Embryonic facial prominence (tissue), 1 donor: ENCODE data around the gene MRPL55.
"Not testable (repeated sequence)": the region's sequence is repeated elsewhere in the genome, so short reads cannot be mapped to it uniquely, and the experiment has no call there.

ENCODE experiments used
- DNase-seq: peaks from one replicate; pipeline ENCODE4 v3.0.0-alpha.2; 2016; ENCODE audit errors: extremely low spot score

The MRPL55 gene

DNA sequence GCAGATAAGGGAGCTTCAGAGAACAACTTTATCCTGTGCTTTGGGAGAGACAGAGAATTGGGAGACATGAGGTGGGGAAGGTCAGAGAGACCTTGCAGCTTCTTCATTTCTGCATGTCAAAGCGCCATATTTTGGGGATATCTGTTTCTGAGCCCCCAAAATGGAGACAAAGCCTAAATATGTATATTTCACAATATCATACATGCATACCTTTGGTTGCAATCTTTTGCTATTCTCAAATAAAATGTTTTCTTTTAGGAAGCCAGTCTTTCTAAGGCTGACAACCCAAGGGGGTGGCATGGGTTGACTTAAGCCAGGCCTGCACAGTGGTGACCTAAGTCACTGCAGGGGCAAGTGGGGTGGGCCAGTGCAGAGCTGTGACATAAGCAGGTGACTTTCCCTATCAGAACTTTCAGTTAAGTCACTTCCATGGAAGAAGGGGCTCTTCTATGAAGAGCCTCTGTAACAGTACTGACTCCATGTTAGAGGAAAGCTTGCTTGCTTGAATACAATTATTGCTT lies 13.9 kb upstream of the MRPL55 start:
- DNase-seq = no peak

DNA sequence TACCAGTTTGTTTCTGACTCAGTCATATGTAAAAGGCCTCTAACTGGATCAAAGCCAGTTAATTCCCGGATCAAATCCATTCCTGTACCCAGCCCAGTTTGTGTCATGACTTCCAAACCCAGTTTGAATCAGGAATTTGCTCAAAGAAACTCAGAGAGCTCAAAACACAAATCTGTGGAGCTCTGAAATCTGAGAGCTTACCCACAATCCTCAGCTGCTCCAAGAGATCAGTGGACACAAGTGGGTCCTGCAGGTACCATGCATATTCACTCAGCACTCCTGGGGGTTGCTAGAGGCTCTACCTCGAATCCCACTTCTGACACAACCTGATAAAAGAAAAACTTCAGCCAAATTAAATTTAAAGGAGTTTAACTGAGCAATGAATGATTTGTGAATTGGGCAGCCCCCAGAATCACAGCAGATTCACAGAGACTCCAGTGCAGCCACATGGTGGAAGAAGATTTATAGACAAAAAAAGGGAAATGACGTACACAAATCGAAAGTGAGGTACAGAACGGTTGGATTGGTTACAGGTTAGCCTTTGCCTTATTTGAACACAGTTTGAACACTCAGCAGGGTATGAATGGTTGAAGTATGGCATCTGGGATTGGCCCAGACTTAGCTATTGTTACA lies 11.9 kb upstream of the MRPL55 start:
- no peak for DNase-seq

DNA sequence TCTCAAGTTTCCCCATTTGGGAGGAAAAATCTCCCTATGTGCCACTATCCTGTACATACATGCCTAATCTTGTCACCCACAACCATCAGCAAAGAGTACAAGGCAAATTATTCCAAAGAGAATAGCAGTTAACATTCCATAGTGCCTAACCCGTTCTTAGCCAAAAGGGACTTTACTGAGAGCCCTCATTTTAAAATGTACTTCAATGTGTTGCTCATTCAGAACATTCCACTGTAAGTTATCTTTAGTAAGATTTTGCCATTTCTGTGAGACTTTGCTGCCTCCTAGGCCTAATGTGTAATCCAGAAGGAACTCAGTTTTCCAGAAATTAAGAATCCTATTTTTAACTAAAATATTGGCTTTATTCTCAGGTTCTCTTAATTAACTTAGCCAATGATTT lies 11.3 kb upstream of the MRPL55 start:
- DNase-seq = no peak

DNA sequence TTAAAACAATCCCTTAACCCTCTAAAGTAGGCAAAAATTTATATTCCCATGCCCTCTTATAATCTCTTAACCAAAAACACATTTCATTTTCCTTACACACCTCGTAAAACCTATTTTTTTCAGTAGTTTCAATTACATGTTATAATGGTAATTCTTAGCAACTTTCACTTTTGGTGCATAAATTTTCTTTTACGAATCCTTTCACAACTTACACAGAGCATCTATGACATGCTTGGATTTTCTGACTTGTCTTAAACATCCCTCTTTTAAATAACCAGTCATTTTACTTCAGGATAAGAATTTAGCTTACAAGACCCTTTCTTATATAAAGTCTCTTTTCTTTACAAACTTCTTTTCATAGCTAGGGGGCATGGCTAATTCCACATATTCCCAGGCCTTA lies 8.9 kb upstream of the MRPL55 start:
- DNase-seq = no peak

DNA sequence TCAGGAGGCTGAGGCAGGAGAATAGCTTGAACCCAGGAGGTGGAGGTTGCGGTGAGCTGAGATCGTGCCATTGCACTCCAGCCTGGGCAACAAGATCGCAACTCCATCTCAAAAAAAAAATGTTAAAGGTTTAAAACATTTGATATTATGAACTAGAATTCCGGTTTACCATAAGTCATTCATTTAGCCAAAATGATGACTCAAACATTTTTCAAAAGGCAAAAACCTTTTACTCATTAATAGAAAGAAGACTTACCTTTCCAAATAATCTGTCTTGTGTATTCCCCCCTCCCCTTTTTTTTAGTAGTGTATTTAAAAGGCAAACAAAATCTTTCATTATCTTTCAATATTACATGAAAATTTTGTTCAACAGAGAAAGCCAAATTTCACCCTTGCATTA lies 8.2 kb upstream of the MRPL55 start:
- no peak for DNase-seq

DNA sequence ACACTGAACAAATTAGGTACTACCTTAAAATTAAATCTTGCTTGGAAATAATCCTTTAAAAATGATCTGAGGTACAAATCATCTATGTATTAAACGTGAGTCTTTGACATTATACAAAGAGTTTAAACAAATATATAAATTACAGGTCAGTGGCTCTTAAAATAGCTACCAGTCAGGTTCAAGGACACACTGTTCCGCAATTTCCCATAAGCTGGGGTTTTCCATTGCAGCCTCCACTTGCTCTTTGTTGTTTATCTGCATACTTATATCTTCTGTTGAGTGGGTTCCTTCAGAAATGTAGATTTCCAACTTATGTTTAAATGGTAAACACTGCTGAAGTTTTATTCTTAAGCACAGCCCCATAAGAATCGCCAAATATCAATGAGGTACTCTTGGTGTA lies 5.7 kb upstream of the MRPL55 start:
- no peak for DNase-seq

DNA sequence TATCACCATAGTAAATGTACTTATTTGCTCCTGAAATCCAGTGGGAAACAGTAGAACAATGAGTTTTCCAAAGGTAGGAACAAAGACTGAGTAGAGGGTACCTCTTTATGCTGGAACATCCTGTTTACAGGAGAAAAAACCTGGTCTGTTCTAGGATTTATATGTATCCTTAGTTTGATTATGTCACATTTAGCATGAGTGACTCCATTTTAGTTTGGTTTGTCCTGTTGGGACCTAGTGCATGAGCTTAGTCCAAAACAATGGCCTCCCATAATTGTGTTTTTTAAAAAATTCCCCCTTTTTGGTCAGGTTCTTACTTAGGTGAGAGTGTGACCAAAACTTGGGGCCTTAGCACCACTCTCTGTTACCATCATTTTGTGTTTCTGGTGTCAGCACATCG lies 3.5 kb upstream of the MRPL55 start:
- no peak for DNase-seq

DNA sequence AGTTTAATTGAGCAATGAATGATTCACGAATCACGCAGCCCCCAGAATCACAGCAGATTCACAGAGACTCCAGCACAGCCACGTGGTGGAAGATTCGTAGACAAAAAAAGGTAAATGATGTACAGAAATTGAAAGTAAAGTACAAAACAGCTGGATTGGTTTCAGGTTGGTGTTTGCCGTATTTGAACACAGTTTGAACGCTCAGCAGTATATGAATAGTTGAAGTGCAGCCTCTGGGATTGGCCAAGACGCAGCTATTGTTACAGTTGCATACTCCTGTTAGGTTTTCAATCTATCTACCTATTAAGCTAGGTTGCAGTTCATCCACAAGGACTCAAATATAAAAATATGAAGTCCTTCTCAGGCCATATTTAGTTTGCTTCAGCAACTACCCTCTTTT lies 3.1 kb upstream of the MRPL55 start:
- no peak for DNase-seq

DNA sequence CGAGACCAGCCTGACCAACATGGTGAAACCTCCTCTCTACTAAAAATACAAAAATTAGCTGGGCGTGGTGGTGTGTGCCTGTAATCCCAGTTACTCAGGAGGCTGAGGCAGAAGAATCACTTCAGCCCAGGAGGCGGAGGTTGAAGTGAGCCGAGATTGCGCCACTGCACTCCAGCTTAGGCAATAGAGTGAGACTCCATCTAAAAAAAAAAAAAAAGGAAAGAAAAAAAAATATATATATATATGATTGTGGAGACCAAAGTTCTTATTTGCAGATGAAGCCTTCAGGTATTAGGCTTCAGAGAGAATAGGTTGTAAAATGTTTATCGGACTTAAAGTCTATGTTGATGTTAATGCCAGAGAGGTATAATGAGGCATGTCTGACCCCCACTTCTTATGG lies 2.2 kb upstream of the MRPL55 start:
- DNase-seq = not testable (repeated sequence)

DNA sequence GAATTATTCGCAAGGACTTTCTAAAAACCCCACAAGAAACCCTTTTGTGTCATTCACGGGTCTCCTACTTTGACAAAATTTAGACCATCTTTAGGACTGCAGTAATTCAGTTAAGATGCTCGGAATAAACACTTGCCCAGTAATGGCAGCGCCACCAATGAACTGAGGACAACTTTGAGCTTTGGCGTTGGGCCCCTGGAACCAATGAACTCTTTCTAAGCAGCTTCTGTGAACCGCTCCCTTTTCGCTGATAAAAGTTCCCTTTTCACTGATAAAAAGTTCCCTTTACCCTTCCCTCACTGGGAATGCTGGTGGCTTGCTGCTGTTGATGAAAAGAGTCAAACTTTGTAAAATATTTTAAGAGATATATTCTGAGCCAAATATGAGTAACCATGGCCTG lies 1.5 kb upstream of the MRPL55 start:
- DNase-seq = no peak

DNA sequence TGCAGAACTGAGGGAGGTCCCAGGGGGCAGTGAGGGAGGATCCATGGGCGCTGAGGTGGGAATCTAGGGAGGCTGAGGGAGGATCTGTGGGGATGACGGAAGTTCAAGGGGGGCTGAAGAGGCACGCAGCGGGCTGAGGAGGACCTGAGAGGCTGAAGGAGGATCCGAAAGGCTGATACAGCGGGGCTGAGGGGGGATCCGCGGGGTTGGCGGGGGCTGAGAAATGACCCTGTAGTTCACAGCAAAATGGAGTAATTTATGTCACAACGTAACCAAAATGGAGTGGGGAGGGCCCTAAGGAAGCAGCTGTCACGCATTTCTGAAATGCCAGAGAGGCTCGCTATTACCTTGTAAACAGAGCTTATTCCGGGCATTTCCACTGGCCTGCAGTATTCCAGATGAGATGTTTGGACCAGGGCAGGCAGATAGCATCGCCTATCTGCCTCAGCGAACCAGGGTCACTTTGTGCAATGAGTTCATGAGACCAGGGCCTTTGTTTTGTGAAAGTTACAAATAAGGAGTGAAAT lies 926 bp upstream of the MRPL55 start:
- no peak for DNase-seq

DNA sequence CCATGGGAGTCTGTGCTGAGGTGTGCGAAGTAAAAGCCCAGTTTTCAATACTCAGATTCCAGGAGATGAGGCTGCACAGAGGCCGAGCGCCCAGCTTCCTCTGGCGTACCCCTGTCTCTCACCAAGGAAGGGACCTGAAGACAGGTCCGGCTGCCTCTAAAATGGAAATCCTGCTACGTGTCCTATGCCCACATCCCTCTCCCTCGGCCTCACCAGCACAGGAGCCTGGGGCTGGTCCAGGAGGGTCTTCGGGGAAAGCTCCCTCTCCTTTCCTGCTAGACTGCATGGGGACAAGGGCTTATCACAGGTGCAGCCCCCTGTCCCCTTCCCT lies 392 bp downstream of the MRPL55 start:
- DNase-seq = no peak

DNA sequence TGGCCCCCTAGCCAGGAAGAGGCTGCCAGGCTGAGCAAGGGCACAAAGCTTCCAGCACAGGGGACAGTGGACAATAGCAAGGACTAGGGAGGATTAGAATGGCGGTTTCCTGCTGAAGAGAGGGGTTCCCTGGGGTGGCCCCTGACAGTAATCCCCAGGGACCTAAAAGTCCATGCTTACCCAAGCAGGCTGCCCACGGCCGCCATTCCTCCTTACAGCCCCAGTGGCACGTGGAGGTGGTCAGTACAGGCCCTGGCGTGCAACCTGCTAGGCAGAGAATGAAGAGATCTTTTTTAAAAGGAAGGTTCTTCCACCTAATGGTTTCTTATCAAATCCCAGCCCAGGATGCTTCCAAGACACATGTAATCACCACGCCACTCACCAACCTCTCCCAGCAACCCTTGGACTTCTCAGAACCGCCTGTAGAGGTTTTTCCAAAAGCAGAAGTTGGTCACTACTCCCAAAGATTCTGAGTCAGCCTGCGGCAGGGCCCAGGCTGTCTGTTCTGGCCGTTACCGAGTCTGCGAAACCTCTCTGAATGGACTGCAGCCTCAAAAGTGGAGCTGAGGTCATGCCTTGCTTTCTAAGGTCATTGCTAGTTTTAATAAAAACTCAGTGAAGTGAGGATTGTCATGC lies 926 bp downstream of the MRPL55 start:
- DNase-seq = no peak

DNA sequence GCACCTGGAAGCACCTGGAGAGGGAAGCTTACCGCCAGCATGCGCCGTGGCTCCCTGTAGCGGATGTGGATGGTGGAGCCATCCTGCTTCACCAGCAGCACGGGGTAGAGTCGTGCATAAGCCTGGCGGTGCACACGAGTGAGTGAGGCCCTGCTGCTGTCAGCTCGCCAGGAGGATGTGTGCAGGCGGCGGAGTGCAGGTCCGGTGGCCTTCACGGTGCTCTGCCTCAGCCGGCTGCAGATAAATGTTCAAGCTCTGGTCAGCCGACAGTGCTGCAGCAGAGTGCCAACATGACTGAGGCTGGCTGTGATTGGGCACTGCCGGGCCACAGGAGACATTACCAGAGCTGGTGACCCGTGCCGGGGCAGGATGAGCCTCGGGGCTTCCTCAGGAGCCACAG lies 1.5 kb downstream of the MRPL55 start:
- no peak for DNase-seq

DNA sequence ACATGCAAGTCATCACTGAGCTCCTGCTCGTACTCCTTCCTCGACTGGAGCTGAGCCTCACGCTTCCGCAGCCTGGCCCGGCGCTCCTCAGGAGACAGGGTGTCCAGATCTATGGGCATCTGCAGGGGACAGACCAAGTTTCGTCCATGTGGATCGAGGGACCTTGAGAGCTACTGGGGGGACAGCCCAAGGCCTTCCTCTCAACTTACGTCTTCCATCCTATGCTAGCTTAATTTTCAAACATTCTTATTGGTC lies 2.4 kb downstream of the MRPL55 start:
- DNase-seq = no peak

DNA sequence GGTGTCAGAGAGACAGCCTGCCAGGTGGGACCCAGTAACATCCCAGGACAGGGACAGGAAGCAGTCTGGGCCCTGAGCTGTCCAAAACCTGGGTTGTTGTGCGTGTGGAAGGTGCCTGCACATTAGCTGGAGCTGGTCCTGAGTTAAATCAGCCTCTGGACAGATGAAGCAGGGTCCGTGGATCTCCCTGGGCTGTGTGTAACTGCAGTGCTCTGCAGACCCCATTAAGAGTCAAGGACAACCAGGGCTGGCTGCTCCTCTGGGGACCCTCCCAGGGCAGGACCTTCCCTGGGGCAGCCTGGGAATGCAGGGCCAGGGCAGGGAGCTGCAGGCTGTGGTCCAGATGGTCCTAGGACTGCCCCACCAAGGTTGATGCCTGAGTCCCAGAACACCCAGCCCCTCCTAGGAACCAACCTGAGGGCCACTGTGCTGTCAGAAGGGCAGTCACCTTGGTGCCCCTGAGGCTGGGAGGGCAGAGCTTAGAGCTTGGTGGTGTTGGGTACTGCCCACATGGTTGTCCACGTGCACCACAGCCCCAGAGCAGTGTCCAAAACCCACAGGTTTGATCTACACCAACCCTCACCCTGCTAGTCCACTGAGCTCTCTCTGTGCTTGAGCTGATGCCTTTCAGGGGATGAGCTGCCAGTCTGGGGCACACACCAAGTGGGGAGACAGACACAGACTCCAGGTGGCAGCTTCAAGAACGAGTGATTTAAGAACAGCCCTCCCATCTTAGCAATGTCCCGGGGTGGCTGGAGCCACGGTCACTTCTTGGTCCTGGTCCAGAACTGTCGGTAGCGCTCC lies 2.9 kb downstream of the MRPL55 start:
- no peak for DNase-seq

DNA sequence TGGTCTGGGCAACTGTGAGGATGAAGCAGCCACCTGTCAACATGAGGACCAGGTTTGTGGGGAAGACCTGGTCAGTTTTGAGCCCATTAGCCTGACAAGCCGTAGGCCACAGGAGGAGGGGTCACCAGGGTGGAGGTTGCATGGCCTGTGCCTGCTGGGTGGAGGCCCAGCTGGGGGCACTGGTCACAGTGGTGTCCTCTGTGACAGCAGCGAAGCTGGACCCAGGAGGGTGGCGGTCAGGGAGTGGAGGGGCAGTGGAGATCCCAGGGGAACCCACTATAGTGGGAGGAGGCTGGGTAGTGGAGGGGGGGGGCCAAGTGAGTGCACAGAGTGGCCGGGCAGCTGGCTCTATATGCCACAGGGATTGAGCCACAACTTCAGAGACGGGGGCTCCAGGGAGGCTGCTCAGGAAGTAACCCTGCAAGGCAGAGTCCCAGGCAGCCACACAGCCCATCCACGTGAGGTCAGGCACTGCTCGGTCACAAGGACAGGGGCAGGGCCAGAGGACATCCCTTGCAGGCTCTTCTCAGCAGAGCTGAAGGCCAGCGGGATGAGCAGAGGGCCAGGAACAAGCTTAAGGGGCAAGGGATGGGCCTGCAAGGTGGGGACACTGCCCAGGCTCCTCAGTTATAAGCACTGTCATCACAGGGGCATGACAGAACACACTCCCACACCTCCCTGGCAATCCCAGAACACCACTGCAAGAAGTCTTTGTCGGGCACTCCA lies 3.7 kb downstream of the MRPL55 start:
- no peak for DNase-seq

DNA sequence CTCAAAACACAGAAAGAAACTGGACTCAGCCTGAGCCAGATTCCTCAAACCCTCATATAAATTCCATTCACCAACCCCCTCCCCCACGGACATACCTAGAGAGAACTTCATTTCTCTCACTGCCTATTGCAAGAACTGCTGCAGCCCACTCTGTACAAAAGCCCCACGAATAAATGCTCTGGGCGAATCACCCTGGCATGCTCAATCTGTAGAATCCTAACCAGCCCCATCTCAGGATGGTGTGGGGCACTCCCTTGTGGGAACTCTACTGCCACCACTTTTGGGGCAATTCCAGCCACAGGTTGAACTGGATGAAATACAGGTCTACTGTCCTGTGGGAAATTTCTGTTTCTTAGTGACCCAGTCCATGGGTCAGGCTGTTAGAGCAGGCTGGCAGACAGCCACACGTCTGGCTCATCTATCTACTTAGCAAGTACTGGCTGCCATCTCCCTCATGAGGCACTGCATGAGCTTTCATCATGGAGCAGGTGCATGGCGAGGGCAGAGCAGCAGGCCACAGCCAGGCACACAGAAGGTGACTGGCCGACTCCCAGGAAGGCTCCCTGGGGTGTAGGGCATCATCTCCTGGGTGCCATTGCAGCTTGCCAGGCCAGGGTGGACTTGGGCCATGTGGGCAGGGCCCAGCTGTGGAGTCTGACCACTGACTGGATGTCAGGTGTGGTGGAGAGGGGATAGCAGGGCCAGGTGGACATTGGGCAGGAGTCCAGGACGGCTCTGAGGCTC lies 4.4 kb downstream of the MRPL55 start:
- DNase-seq = no peak

DNA sequence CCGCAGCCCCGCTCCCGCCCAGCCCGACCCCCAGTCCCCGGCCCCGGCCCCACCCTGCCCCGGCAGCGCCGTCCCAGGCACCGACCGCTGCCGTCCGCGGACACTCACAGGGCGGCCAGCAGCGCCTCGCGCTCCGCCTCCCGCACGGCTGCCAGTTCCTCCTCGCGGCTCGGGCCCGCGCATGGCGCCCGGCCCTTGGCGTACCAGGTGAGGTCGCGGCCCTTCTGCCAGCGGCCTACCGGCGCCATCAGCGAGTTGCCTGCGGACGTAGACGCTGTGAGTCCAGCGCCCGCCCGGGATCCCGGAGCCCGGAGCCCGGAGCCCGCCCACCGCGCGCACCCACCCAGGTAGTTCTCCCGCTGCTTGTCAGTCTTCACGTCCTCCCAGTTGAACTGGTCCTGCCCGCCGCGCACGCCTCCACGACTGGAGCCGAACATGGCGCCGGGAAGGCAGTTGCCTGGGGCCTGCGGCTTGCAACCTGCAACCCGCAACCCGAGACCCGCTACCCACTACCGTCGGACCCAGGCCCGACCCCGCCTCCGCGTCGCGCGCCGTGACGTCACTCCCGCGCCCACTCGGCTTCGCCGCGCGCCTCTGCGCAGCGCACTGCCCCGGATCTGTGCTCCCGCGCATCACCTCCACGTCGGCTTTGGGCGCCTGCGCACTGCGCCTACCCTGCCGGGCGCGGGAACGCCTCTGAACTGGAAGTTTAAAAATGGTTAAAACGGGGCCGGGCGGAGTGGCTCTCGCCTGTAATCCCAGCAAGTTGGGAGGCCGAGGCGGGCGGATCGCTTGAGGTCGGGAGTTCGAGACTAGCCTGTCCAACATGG lies 6.1 kb downstream of the MRPL55 start, which contains the start of gene C1orf35:
TSS of gene C1orf35 (minus strand) at position 535 of the 830 bp plus-strand sequence. CDS start at position 437, 98 bp downstream.
- peak; percentile 88 for DNase-seq

DNA sequence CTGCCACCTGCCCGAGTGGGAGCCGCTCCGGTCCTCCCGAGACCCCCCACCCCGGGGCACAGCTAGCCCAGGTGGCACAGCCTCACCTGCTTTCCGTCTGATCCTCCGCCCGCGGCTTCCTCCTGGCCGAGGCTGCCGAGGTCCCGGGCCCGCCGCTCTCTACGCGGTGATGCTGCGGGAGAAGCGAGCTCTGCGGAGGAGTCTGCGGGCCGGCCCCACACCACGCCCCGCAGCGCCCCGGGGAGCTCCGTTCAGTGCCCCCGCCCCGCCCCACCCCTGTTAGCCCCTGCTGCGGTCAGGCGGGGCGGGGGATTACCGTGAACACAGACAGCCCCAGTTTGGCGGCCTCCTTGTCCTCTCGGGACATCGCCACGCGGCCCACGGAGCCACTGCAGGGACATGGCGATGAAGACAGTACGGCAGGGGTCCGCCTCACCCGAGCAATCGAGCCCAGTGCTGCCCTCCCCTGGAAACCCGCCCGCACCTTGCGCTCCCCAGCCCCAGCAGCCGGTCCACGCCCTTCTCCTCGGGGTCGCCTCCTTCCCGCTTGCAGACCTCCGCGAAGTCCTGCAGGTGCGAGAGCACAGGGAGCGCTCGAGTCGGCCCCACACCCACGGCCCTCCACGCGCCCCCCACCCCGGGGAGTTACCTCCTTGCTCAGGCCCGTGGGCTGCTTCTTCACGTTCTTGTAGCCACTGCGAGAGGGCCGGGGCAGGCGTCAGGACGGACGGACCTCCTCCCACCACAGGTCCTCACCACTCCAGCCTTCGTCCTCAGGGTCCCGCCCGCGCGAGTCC lies 6.9 kb downstream of the MRPL55 start:
- DNase-seq = no peak
